CD4-positive, alpha-beta T cell treated with Interleukin-21 for 1 hour (primary cell): ENCODE results near the gene GOLGB1.

ENCODE experiments used
- DNase-seq: peaks from one replicate; pipeline ENCODE4 v3.0.0-alpha.2; 2020

The GOLGB1 gene

GRCh38 chr3:121677141-121677540 is 72.4 kb downstream of the GOLGB1 start:
- no peak for DNase-seq

- DNase-seq = no peak
Observed at GRCh38 chr3:121670676-121671075, 78.9 kb downstream of the GOLGB1 start.

- no peak for DNase-seq
Observed at GRCh38 chr3:121667333-121667732, 82.2 kb downstream of the GOLGB1 start.

- DNase-seq = no peak
Observed at GRCh38 chr3:121665488-121665887, 84.1 kb downstream of the GOLGB1 start.

GRCh38 chr3:121663171-121663847 is 86.2 kb downstream of the GOLGB1 start:
- no peak for DNase-seq

GRCh38 chr3:121662742-121663141 is 86.8 kb downstream of the GOLGB1 start:
- DNase-seq = no peak

GRCh38 chr3:121661376-121661775 is 88.2 kb downstream of the GOLGB1 start:
- DNase-seq = no peak

GRCh38 chr3:121660356-121661171 is 89.0 kb downstream of the GOLGB1 start, which contains the start of gene HCLS1:
Gene HCLS1 (minus strand): TSS chr3:121660903. CDS start chr3:121658347, 2,556 bp downstream.
- DNase-seq = peak; percentile 82

- no peak for DNase-seq
Observed at GRCh38 chr3:121659586-121659985, 90.0 kb downstream of the GOLGB1 start.

GRCh38 chr3:121658716-121659435 is 90.7 kb downstream of the GOLGB1 start:
- DNase-seq = no peak

- peak; percentile 32 for DNase-seq
Observed at GRCh38 chr3:121654493-121655385, 94.8 kb downstream of the GOLGB1 start.

GRCh38 chr3:121651684-121652083 is 97.9 kb downstream of the GOLGB1 start:
- no peak for DNase-seq

GRCh38 chr3:121649645-121650044 is 99.9 kb downstream of the GOLGB1 start:
- no peak for DNase-seq

GRCh38 chr3:121648219-121648958 is 101.2 kb downstream of the GOLGB1 start:
- DNase-seq = no peak

- no peak for DNase-seq
Observed at GRCh38 chr3:121645054-121645453, 104.5 kb downstream of the GOLGB1 start.

- no peak for DNase-seq
Observed at GRCh38 chr3:121642601-121643314, 106.8 kb downstream of the GOLGB1 start.

- no peak for DNase-seq
Observed at GRCh38 chr3:121641127-121641526, 108.4 kb downstream of the GOLGB1 start.

- no peak for DNase-seq
Observed at GRCh38 chr3:121637922-121638321, 111.6 kb downstream of the GOLGB1 start.

GRCh38 chr3:121630355-121630754 is 119.2 kb downstream of the GOLGB1 start:
- no peak for DNase-seq

GRCh38 chr3:121629601-121630000 is 119.9 kb downstream of the GOLGB1 start:
- no peak for DNase-seq

GRCh38 chr3:121627622-121628021 is 121.9 kb downstream of the GOLGB1 start:
- DNase-seq = no peak
